ENCODE measurements around the gene FKBP3. TPM values are rescaled to one million over a fixed set of nuclear protein-coding genes. Genes with fewer than 3 reads are reported as not detected.

Gene FKBP3
- total and polyA plus RNA-seq, 2 of the 4 experiments (the other 2 are of a cell fraction) = 8.6 to 45.3 TPM

DNA sequence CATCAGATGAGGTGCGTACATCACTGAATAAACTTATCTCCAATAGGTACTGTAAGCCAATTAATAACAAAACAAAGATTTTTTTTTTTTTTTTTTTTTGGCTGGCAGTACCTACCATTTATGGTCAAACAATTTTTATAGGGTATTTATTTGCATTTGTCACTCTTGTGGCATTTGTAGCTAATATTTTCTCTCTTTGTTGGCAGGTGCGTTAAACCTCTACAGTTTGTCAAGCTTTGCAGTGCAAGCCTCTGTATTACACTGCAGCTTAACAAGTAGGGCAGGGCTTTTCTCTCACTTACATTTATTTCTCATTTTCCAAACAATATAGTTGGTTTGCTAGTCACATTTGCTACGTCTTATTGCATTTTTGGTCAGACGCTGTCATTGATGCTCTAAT lies 38.1 kb downstream of the FKBP3 start:
- BruUV-seq (replicated peaks) = no TSS peak
- peaks cover 17% of the 10 kb centered on the region for H3K36me3 ChIP-seq (ENCODE audit: control insufficient read depth, insufficient read depth, low read length)

More for the DNA sequence above, 38.1 kb downstream of the FKBP3 start:
- no peak overlapping the region for H3K56ac ChIP-seq (ENCODE audit: extremely low read depth, insufficient read depth, low read length)
- H4K91ac ChIP-seq (ENCODE audit: insufficient read depth, low read depth, low read length) = no peak overlapping the region
- no peaks in the 10 kb centered on the region for H3K4me1 ChIP-seq (ENCODE audit: control insufficient read depth, insufficient read depth, low read length)
- no peak overlapping the region for H2BK5ac ChIP-seq (ENCODE audit: low read depth, low read length, poor library complexity, severe bottlenecking)
- WGBS, 2 experiments (ENCODE audit: extremely low coverage in 2 of 2, insufficient read length in 1 of 2) = no CpG with 5 or more reads among the region's 4 CpGs
- H3K27me3 ChIP-seq (ENCODE audit: control insufficient read depth, insufficient read depth, low read length) = no peaks in the 10 kb centered on the region
- ATAC-seq (ENCODE audit: low read depth) = no peak
- no peak overlapping the region for H2BK20ac ChIP-seq (ENCODE audit: low read depth, low read length)
- H3K4me2 ChIP-seq (ENCODE audit: low read depth, low read length) = no peak overlapping the region
- no peak overlapping the region for H3K4me3 ChIP-seq (ENCODE audit: insufficient read depth, low read depth, low read length)
- peaks cover 22 to 28% of the 10 kb centered on the region in 2 experiments for H3K79me1 ChIP-seq (ENCODE audit: low read depth in 1 of 2, low read length in 2 of 2)
- in situ Hi-C loops (cut with MboI; ENCODE audit: low sequenced_read_pairs) (no loop called here), intact Hi-C loops (cut with micrococcal nuclease) (no loop called here), dilution Hi-C loops (cut with HindIII; ENCODE audit: low sequenced_read_pairs, unreplicated experiment) (no loop called here)
- no peak overlapping the region for H3K14ac ChIP-seq (replicated peaks; ENCODE audit: low read depth, low read length)
- no peak overlapping the region for H3K4ac ChIP-seq (ENCODE audit: low read depth, low read length)
- DNase-seq = no peak
- no peak overlapping the region for H2AK9ac ChIP-seq (replicated peaks; ENCODE audit: low read depth, low read length, poor library complexity)
- H3K9ac ChIP-seq (ENCODE audit: low read depth, low read length) = no peak overlapping the region
- no peak overlapping the region for H2AFZ ChIP-seq (replicated peaks; ENCODE audit: low read length, poor library complexity)
- H2BK15ac ChIP-seq (ENCODE audit: low read depth, low read length) = no peak overlapping the region
- ChIA-PET CTCF (interaction anchor here (1.0 kb wide), 1 partner anchor 32 kb away, joined by 3 read pairs; no protein-coding TSS in a partner anchor), POLR2A (ENCODE audit: unreplicated experiment) (no interaction called here)
- H2AK5ac ChIP-seq (ENCODE audit: low read depth, low read length) = no peak overlapping the region
- TF ChIP-seq ELK1 (IDR thresholded peaks at IDR 0.05; ENCODE audit: borderline replicate concordance, low read depth, low read length) (no peak), MXI1 (IDR thresholded peaks at IDR 0.05; ENCODE audit: borderline replicate concordance, low read depth, low read length) (no peak), CTCF (conservative IDR thresholded peaks at IDR 0.05; ENCODE audit: low read depth, low read length) (no peak), USF2 (IDR thresholded peaks at IDR 0.05; ENCODE audit: low read depth, low read length) (no peak), FOS (IDR thresholded peaks at IDR 0.05; ENCODE audit: low read depth, low read length) (no peak), POLR2A (IDR thresholded peaks at IDR 0.05; ENCODE audit: low read depth, low read length) (no peak)
- H4K20me1 ChIP-seq (ENCODE audit: insufficient read depth, low read length) = peaks cover 18% of the 10 kb centered on the region
- H4K5ac ChIP-seq (ENCODE audit: low read depth, low read length) = no peak overlapping the region
- H4K8ac ChIP-seq (ENCODE audit: low read depth in 2 of 2, low read length in 2 of 2) = no peak overlapping the region
- H3K9me3 ChIP-seq (ENCODE audit: control insufficient read depth, insufficient read depth, low read length) = no peaks in the 10 kb centered on the region
- H3K9me1 ChIP-seq (ENCODE audit: insufficient read depth, low read length) = peaks cover under 1% of the 10 kb centered on the region; the same call in 1 of the 2 replicates
- H2BK120ac ChIP-seq (ENCODE audit: low read depth, low read length) = no peak overlapping the region
- H3K23ac ChIP-seq (ENCODE audit: low read depth, low read length) = no peak overlapping the region
- H3K27ac ChIP-seq (ENCODE audit: insufficient read depth, low read length) = no peak overlapping the region
- no peak overlapping the region for H3K18ac ChIP-seq (ENCODE audit: low read depth, low read length)
